Measurements from ENCODE around the gene PDE8A.

PDE8A gene

GRCh38 chr15:84981711-84982300 lies at the start of gene PDE8A:
PDE8A (plus strand) TSS chr15:84981856; CDS start chr15:84982163, 307 bp downstream.
- peak; percentile 62 for DNase-seq (ENCODE audit: low read depth)

- no peak for DNase-seq (ENCODE audit: low read depth)
These were observed 46.5 kb upstream of the PDE8A start for GRCh38 chr15:84934942-84935729.

- no peak for DNase-seq (ENCODE audit: low read depth)
These were observed 44.5 kb upstream of the PDE8A start for GRCh38 chr15:84937144-84937543.

- no peak for DNase-seq (ENCODE audit: low read depth)
These were observed 42.9 kb upstream of the PDE8A start for GRCh38 chr15:84938726-84939125.

- DNase-seq (ENCODE audit: low read depth), result no peak
These were observed 41.3 kb upstream of the PDE8A start for GRCh38 chr15:84940399-84940798.

- no peak for DNase-seq (ENCODE audit: low read depth)
These were observed 39.2 kb upstream of the PDE8A start for GRCh38 chr15:84942456-84942855.

DNA sequence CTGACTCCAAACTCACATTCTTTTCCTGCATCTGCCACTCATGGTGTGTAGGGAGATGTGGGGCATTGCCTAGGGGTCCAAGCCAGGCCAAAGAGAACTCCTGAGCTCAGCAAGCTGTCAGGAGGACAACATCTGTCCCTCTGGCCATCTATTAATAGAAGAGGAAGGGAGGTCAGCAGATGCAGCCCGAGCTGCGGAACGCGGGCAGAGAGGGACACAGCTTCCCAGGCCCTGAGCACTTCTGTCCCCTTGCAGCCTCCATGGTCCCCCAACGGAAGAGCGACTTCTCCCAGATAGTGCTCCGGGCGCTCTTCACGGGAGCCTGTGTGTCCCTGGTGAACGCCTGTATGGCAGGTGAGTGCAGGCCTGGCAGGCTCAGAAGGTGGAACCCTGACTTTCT lies 37.3 kb upstream of the PDE8A start:
- no peak for DNase-seq (ENCODE audit: low read depth)

DNA sequence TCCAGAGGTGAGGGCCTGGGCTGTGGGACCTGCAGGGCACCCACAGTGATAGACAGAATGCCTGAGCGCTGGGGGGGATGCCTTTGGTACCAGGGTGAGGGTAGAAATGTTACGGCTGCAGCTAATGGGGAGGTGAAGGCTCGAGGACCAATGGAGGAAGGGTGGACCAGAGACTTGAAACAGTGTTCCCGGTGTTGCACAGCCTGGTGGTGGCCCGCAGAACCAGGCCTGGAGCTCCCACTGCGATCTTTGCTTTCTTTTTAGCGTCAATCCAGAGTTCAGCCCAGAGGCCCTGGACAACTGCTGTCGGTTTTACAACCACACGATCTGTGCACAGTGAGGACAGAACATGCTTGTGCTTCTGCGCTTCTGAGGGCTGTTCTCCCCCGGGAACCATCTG lies 36.8 kb upstream of the PDE8A start:
- DNase-seq (ENCODE audit: low read depth), result no peak

DNA sequence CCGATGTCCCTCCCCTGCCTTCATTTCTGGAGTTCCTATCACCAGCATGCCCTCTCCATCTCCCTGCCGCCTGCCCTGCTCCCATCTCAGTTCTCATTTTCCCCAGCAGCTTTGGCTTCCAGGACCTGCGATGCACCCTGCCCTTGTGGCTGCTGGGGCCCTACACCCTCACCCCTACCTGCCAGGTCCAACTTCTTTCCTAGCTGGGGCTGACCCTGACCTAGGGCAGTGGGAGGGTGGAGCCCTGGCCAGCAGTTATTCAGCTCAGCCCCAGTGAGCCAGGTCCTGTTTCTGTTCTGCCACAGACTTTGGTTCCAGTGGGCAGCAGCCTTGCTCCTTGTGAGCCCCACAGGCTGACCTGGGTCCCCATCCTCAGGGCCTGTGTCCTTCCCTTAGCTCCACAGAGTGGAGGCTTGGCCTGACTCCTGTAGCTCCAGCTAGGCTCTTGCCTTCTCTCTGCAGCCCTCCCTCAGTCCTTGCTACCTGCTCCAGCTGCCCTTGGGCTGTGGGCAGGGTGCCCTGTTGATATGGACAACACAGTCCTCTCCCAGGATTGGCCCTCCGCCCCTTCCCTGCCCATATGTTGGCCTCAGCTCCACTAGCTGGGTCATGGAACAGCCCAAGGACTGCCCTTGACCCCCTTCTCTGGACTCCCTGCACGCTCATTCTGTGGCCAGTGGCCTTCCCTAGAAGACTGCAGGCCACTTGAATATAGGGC lies 34.7 kb upstream of the PDE8A start:
- no peak for DNase-seq (ENCODE audit: low read depth)

GRCh38 chr15:84947947-84948830 lies 33.5 kb upstream of the PDE8A start:
- DNase-seq (ENCODE audit: low read depth), result no peak

DNA sequence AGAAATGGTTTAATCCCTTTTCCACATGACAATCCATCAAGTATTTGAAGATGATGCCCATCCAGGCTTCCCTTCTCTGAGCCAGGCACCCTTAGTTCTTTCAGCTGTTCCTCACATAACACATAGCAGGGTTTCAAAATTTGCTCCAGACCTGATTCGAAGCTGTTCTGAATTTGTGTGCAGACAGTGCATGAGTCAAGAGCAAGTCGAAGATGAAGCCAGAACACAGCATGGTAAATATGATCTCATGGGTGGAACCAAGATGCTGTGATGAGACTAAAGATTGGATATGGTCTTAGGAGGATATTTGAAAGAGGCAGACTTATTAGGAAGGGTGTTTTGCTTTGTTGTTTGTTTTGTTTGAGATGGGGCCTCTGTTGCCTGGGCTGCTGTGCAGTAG lies 32.6 kb upstream of the PDE8A start:
- no peak for DNase-seq (ENCODE audit: low read depth)

DNA sequence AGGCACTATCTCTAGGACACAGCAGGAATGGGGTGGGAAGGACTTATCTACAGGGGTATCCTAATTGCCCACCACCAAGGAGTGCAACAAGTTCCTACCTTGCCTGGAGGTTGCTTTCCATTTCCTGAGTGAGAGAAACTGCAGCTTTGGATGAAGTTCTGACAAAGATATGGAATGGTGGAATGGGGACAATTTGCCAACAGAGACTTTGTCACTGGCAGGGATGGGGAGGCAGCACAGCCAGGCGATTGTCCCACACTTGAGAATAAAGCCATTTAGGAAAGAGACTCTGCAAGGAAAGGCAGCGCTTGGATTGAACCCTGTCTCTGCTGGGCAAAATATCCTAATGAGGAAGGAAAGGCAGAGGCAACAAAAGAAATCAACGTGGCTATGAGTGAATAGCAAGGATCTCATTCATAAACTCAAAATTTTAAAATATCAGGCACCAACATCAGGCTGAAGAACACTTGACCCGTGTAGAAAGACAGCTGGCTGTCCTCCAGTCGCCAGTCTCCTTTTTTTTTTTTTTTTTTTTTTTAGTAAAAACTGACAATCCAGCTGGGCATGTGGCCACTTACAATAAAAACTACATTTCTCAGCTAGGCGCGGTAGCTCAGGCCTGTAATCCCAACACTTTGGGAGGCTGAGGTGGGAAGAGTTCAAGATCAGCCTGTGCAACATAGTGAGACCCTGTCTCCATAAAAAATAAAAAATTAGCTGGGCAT lies 31.6 kb upstream of the PDE8A start:
- DNase-seq (ENCODE audit: low read depth), result no peak

DNA sequence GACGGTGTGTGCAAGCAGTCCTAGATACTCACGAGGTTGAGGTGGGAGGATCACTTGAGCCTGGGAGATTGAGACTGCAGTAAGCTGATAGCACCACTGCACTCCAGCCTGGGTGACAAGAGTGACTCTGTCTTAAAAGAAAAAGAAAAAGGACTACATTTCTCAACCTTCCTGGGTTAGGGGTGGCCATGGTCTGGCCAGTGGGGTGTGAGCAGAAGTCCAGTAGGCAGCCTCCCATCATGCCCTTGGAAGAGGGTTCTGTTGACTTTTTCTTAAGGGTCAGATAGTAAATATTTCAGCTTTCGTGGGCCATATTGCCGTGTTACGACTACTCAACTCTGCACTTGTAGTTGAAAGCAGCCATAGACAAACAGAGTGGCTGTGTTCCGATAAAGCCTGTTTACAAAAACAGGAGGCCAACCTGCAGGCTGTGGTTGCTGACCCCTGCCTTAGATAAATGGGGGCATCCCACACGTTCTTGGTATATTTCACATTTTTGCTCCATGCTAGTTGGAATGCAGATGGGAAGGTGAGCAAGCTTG lies 31.0 kb upstream of the PDE8A start:
- no peak for DNase-seq (ENCODE audit: low read depth)

DNA sequence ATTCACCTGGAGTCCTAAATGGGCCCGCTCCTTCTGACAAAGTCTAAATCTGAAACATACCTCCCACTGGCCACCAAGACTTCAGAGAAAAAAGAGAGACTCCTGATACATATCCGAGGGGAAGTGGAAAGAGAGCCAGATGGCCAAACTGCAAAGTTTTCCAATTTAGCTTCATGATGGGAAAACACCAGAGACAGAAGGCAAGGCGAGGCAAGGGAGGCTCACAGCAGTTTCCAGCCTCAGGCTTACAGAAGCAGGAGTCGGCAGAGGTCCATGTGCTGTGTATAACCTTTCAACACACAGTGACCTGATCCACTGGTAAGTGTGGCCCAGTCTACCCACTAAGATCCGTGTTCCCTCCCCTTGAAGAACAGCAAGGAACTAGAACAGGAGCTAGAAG lies 29.9 kb upstream of the PDE8A start:
- no peak for DNase-seq (ENCODE audit: low read depth)

- no peak for DNase-seq (ENCODE audit: low read depth)
These were observed 28.5 kb upstream of the PDE8A start for GRCh38 chr15:84953136-84953535.

GRCh38 chr15:84953726-84954125 lies 27.9 kb upstream of the PDE8A start:
- no peak for DNase-seq (ENCODE audit: low read depth)

GRCh38 chr15:84955089-84955848 lies 26.4 kb upstream of the PDE8A start:
- no peak for DNase-seq (ENCODE audit: low read depth)

- no peak for DNase-seq (ENCODE audit: low read depth)
These were observed 25.5 kb upstream of the PDE8A start for GRCh38 chr15:84956199-84956598.

DNA sequence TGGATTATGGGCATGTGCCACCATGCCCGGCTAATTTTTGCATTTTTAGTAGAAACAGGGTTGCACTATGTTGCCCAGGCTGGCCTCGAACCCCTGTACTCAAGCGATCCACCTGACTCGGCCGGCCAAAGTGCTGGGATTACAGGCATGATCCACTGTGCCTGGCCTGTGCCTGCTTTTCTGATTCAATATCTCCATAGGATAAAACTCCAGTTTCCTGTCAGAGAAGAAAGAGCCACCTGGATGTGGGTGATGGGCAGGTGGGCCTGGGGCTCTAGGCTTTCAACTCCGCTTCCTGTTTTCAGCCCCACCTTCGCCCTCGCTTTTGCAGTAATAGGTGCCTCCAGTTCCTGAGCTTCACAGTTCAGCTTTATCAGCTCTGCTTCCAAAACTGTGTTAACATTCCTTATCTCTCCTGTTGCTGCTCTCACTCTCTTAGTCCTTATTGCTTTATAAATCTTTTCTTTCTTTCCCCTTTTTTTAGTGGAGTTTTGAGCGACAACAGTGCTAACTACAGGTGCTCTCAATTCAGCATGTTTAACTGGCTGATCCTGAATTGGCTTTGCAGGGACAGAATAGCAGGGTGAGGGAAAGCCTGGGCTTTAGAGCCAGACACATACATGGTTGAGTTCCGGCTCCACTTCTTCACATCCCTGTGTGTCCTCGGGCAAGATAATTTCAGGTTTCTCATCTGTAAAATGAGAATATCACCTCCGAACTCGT lies 21.1 kb upstream of the PDE8A start:
- DNase-seq (ENCODE audit: low read depth), result no peak

DNA sequence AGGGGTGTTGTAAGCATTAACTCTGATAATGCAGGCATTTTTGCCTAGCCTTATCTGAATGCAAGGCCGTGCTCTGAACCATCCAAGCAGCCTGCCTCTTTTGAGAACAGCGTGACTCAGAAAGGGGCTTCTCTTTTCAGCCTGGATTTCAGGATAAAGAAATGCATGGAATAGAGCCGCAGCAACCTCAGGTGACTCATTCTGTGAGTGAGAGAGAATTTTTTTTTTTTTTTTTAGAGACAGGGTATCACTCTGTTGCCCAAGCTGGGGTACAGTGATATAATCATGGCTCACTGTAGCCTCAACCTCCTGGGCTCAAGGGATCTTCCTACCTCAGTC lies 20.6 kb upstream of the PDE8A start:
- DNase-seq (ENCODE audit: low read depth), result no peak
